Measurements from ENCODE around the gene PAX3.

PAX3 gene

GRCh38 chr2:222295368-222296062 lies 3.3 kb downstream of the PAX3 start:
- no peak for DNase-seq

GRCh38 chr2:222294996-222295367 lies 3.8 kb downstream of the PAX3 start:
- no peak for DNase-seq

GRCh38 chr2:222293660-222294630 lies 4.9 kb downstream of the PAX3 start:
- no peak for DNase-seq

- no peak for DNase-seq
Measured at GRCh38 chr2:222292149-222293134, 6.4 kb downstream of the PAX3 start.

GRCh38 chr2:222291485-222291841 lies 7.3 kb downstream of the PAX3 start:
- no peak for DNase-seq

GRCh38 chr2:222290736-222291484 lies 7.9 kb downstream of the PAX3 start:
- no peak for DNase-seq

- no peak for DNase-seq
Measured at GRCh38 chr2:222290401-222290735, 8.4 kb downstream of the PAX3 start.

- DNase-seq = no peak
Measured at GRCh38 chr2:222289278-222290160, 9.3 kb downstream of the PAX3 start.

GRCh38 chr2:222288590-222289277 lies 10.1 kb downstream of the PAX3 start:
- DNase-seq = no peak

- no peak for DNase-seq
Measured at GRCh38 chr2:222287862-222288479, 10.8 kb downstream of the PAX3 start.

- DNase-seq = no peak
Measured at GRCh38 chr2:222284466-222284865, 14.3 kb downstream of the PAX3 start.

- DNase-seq = no peak
Measured at GRCh38 chr2:222283634-222284033, 15.2 kb downstream of the PAX3 start.

GRCh38 chr2:222281506-222281905 lies 17.3 kb downstream of the PAX3 start:
- DNase-seq = no peak

GRCh38 chr2:222280795-222281194 lies 18.0 kb downstream of the PAX3 start:
- no peak for DNase-seq

- DNase-seq = no peak
Measured at GRCh38 chr2:222272446-222273015, 26.3 kb downstream of the PAX3 start.

- DNase-seq = no peak
Measured at GRCh38 chr2:222271854-222272253, 26.9 kb downstream of the PAX3 start.

GRCh38 chr2:222270396-222270795 lies 28.4 kb downstream of the PAX3 start:
- DNase-seq = no peak

- DNase-seq = no peak
Measured at GRCh38 chr2:222269132-222269531, 29.7 kb downstream of the PAX3 start.

- DNase-seq = no peak
Measured at GRCh38 chr2:222268311-222268990, 30.3 kb downstream of the PAX3 start.
